Endometrial microvascular endothelial cells (primary cell): Measurements from ENCODE around the gene PLXNA4. TPM values are rescaled to one million over a fixed set of nuclear protein-coding genes. Genes with fewer than 3 reads are reported as not detected.

ENCODE experiments used
- in situ Hi-C: cut with HindIII; loops from 2 replicates; pipeline ENCODE4 v1.10.0; 2017; ENCODE audit warnings: low sequenced_read_pairs, low pct_unique_long_range_greater_than_20kb; ENCODE audit errors: inconsistent ontology term
- total RNA-seq: library from RNA; depleted of rRNA; stranded (reverse); fragments of >200 nt; gene quantifications from one replicate; pipeline ENCODE4 v1.2.3, GENCODE V29; 2015; ENCODE audit errors: inconsistent ontology term

Gene PLXNA4
- total RNA-seq, 1 donor from 2014 or later = 0.19 TPM

GRCh38 chr7:132368246-132368900 is 207.9 kb downstream of the PLXNA4 start:
- in situ Hi-C loops = no loop called here

- in situ Hi-C loops = no loop called here
These were observed 208.5 kb downstream of the PLXNA4 start for GRCh38 chr7:132367795-132368194.

- in situ Hi-C loops = no loop called here
These were observed 209.3 kb downstream of the PLXNA4 start for GRCh38 chr7:132367004-132367403.

GRCh38 chr7:132364226-132364625 is 212.0 kb downstream of the PLXNA4 start:
- in situ Hi-C loops = no loop called here

GRCh38 chr7:132362059-132362458 is 214.2 kb downstream of the PLXNA4 start:
- in situ Hi-C loops = no loop called here

- in situ Hi-C loops = no loop called here
These were observed 215.1 kb downstream of the PLXNA4 start for GRCh38 chr7:132361146-132361545.

GRCh38 chr7:132359743-132360142 is 216.5 kb downstream of the PLXNA4 start:
- in situ Hi-C loops = no loop called here

GRCh38 chr7:132355048-132355447 is 221.2 kb downstream of the PLXNA4 start:
- in situ Hi-C loops = no loop called here

GRCh38 chr7:132354527-132354926 is 221.7 kb downstream of the PLXNA4 start:
- in situ Hi-C loops = no loop called here

- in situ Hi-C loops = no loop called here
These were observed 222.3 kb downstream of the PLXNA4 start for GRCh38 chr7:132353936-132354335.

- in situ Hi-C loops = no loop called here
These were observed 223.5 kb downstream of the PLXNA4 start for GRCh38 chr7:132352800-132353199.

GRCh38 chr7:132351954-132352499 is 224.2 kb downstream of the PLXNA4 start:
- in situ Hi-C loops = no loop called here

- in situ Hi-C loops = no loop called here
These were observed 225.5 kb downstream of the PLXNA4 start for GRCh38 chr7:132350741-132351140.

- in situ Hi-C loops = no loop called here
These were observed 227.2 kb downstream of the PLXNA4 start for GRCh38 chr7:132349075-132349474.

- in situ Hi-C loops = no loop called here
These were observed 227.9 kb downstream of the PLXNA4 start for GRCh38 chr7:132348341-132348740.

GRCh38 chr7:132347858-132348257 is 228.4 kb downstream of the PLXNA4 start:
- in situ Hi-C loops = no loop called here

GRCh38 chr7:132347123-132347522 is 229.1 kb downstream of the PLXNA4 start:
- in situ Hi-C loops = no loop called here

GRCh38 chr7:132345543-132346129 is 230.6 kb downstream of the PLXNA4 start:
- in situ Hi-C loops = no loop called here

GRCh38 chr7:132345030-132345429 is 231.2 kb downstream of the PLXNA4 start:
- in situ Hi-C loops = no loop called here

GRCh38 chr7:132343199-132343598 is 233.1 kb downstream of the PLXNA4 start:
- in situ Hi-C loops = no loop called here
